Choroid plexus epithelial cell (primary cell): ENCODE results near the gene RHOD.

ENCODE experiments used
- DNase-seq: peaks from one replicate; pipeline ENCODE4 v3.0.0-alpha.2; 2010; ENCODE audit warnings: low read depth
- H3K4me3 ChIP-seq: 2 replicates; pipeline ENCODE4 v1.5.1; 2011; ENCODE audit warnings: low read depth, mild to moderate bottlenecking, control low read depth, low read length, moderate library complexity
- TF ChIP-seq, protein P1 (sequence below): conservative IDR thresholded peaks from 2 replicates; pipeline ENCODE4 v1.5.1; 2011; ENCODE audit warnings: low read depth, mild to moderate bottlenecking, control low read depth, inconsistent platforms, low read length, moderate library complexity

RHOD gene

GRCh38 chr11:67024966-67025365 lies 31.7 kb upstream of the RHOD start:
- H3K4me3 ChIP-seq: no peak overlapping the region
- no peak for DNase-seq
- TF ChIP-seq, protein P1, sequence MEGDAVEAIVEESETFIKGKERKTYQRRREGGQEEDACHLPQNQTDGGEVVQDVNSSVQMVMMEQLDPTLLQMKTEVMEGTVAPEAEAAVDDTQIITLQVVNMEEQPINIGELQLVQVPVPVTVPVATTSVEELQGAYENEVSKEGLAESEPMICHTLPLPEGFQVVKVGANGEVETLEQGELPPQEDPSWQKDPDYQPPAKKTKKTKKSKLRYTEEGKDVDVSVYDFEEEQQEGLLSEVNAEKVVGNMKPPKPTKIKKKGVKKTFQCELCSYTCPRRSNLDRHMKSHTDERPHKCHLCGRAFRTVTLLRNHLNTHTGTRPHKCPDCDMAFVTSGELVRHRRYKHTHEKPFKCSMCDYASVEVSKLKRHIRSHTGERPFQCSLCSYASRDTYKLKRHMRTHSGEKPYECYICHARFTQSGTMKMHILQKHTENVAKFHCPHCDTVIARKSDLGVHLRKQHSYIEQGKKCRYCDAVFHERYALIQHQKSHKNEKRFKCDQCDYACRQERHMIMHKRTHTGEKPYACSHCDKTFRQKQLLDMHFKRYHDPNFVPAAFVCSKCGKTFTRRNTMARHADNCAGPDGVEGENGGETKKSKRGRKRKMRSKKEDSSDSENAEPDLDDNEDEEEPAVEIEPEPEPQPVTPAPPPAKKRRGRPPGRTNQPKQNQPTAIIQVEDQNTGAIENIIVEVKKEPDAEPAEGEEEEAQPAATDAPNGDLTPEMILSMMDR: no peak

DNA sequence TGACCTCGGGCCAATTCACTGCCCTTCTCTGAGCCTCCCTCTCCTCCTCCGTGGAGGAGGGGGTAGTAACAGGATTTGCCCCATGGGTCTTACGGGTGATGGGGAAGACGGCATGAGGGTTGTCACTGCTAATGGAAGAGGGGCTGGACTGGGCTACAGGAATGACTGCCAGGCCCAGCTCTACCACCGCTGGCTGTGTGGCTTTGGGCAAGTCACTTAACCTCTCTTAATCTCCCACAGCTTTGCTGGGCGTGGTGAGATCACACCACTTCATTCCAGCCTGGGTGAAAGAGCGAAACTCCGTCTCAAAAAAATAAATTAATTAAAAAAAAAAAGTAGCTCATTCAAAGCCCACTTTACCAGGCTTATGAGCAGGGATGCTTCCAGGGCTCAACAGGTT lies 30.9 kb upstream of the RHOD start:
- no peak overlapping the region for H3K4me3 ChIP-seq
- no peak for DNase-seq
- TF ChIP-seq, protein P1: no peak

DNA sequence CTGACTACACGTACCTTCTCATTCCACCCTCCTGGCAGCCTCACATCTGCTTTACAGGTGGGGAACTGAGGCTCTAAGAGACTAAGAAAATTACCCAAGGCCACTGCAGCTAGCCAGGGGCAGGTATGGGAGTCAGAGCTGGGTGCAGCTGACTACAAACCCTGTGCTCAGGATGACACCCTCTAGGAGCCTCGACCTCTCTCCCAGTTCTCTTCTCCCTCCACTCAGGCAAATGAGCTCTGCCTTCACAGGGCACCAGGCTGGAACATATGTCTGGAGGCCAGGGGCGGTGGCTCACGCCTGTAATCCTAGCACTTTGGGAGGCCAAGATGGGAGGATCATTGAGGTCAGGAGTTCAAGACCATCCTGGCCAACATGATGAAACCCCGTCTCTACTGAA lies 29.7 kb upstream of the RHOD start:
- no peak for DNase-seq
- TF ChIP-seq, protein P1: no peak

GRCh38 chr11:67027483-67027930 lies 29.1 kb upstream of the RHOD start:
- DNase-seq: no peak
- H3K4me3 ChIP-seq: no peak overlapping the region
- TF ChIP-seq, protein P1: no peak

More for the DNA sequence above, 29.7 kb upstream of the RHOD start:
- H3K4me3 ChIP-seq: no peak overlapping the region

DNA sequence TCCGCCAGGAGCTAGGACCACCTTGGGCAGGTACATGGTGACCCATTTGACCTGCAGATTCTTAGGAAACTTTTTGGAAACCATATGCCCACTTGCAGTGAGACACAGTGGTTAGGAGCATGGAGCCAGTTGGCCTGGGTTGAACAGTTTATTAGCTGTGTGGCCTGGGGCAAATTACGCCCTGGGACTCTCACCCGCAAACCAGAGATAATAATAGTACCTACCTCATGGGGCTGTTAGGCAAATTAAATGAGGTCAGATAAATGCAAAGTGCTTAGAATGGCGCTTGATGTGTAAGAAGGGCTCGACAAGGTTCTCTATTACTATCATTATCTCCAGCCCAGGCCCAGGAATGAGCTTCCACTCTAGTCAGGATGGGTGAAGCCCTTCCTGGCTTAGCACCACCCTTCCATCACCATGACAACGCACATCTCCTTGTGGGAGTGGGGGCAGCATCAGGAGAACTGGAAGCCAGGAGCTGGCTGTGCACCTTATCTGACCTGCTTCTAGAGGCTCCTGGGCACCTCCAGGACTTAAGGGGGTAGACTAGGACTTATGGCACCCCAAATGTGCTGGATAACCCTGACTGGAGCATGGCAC lies 28.6 kb upstream of the RHOD start:
- no peak for DNase-seq
- TF ChIP-seq, protein P1: no peak
- H3K4me3 ChIP-seq: no peak overlapping the region

DNA sequence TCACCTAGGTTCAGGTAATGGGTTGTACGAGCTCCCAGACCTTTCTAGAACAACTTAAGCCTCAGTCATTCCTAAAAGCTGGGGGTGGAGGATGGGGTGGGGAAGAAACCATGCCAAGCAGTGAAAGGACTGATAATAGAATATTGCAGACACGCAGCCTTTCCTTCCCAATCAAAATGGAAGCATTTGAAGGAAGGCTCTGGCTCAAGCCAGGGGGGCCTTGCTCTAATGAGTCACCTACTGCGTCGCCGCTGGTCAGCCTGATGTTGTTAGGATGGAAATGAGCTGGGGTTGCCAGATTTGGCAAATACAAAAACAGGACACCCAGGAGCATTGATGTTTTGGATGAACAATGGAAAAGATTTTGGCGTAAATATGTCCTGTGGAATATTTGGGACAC lies 27.5 kb upstream of the RHOD start:
- TF ChIP-seq, protein P1: no peak
- no peak for DNase-seq
- H3K4me3 ChIP-seq: no peak overlapping the region

DNA sequence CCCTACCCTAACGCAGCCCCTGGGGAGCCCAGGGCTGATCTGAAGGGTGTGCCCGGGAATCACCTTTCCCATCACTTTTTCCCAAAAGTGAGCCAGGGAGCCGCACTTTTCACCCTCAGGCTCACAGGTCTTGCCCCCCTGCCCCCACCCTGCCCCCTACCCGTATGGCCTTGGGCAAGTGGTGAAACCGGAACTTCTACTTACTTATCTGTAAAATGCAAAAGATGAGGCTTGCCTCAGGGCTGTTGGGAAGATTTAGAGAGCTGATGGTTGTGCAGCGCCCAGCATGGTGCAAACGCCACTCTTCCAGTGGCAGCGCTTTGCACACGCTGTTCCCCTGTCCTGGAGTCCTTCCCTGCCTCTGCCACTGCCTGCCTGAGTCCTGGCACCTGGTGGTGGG lies 25.7 kb upstream of the RHOD start:
- TF ChIP-seq, protein P1: no peak
- no peak for DNase-seq
- no peak overlapping the region for H3K4me3 ChIP-seq
